A673 (cell line): ENCODE measurements around the gene SYAP1. TPM values are rescaled to one million over a fixed set of nuclear protein-coding genes. Genes with fewer than 3 reads are reported as not detected.

Experiments used
- Bru-seq: library from RNA; stranded (reverse); fragments of 400-500 nt; gene quantifications from one replicate; lab custom pipeline; 2021; lab: Mats Ljungman, UMichigan
- BruChase-seq, 2 experiments: library from RNA; stranded (reverse); fragments of 400-500 nt; gene quantifications; one replicate each; lab custom pipeline; 2021; lab: Mats Ljungman, UMichigan
- BruUV-seq: library from RNA; stranded (reverse); fragments of 400-500 nt; replicated peaks from 2 replicates; lab custom pipeline; 2021; lab: Mats Ljungman, UMichigan
- CTCF ChIA-PET: fragments of 300-600 bp; sonication (Branson Sonifier 250); formaldehyde crosslinking; loops from one replicate; lab custom pipeline; 2022; ENCODE audit warnings: antibody characterized with exemption; lab: Charles Lee
- POLR2A ChIA-PET: fragments of 300-600 bp; sonication (Branson Sonifier 250); formaldehyde crosslinking; loops from one replicate; lab custom pipeline; 2022; ENCODE audit warnings: antibody characterized with exemption; ENCODE audit not compliant: low non-redundant PET; lab: Charles Lee
- DNase-seq: peaks from one replicate; pipeline ENCODE4 v3.0.0-alpha.2; 2015; ENCODE audit warnings: low spot score
- H3K27ac ChIP-seq: fragments of 200-600 bp; sonication (generic); 2 replicates; pipeline ENCODE4 v1.5.1; 2016; ENCODE audit warnings: mixed run types, low read depth, mild to moderate bottlenecking, mixed read lengths, antibody characterized with exemption, low read length; ENCODE audit not compliant: poor library complexity, severe bottlenecking
- H3K27me3 ChIP-seq: fragments of 200-600 bp; sonication (generic); replicated peaks from 2 replicates; pipeline ENCODE4 v1.6.1; 2017; ENCODE audit warnings: mixed run types, low read depth, mild to moderate bottlenecking, mixed read lengths, antibody characterized with exemption, low read length; ENCODE audit not compliant: insufficient read depth, poor library complexity
- H3K36me3 ChIP-seq: fragments of 200-600 bp; sonication (generic); 2 replicates; pipeline ENCODE4 v1.6.1; 2016; ENCODE audit warnings: mixed run types, mild to moderate bottlenecking, mixed read lengths, antibody characterized with exemption, low read length; ENCODE audit not compliant: insufficient read depth, poor library complexity, severe bottlenecking
- H3K4me1 ChIP-seq: fragments of 200-600 bp; sonication (generic); 2 replicates; pipeline ENCODE4 v1.6.1; 2017; ENCODE audit warnings: mixed run types, mild to moderate bottlenecking, mixed read lengths, antibody characterized with exemption, low read length; ENCODE audit not compliant: insufficient read depth, poor library complexity, severe bottlenecking
- H3K4me3 ChIP-seq: fragments of 200-600 bp; sonication (generic); 2 replicates; pipeline ENCODE4 v1.5.1; 2016; ENCODE audit warnings: low read depth, mixed run types, mild to moderate bottlenecking, mixed read lengths, low read length; ENCODE audit not compliant: poor library complexity, severe bottlenecking
- H3K9me3 ChIP-seq: fragments of 200-600 bp; sonication (generic); 2 replicates; pipeline ENCODE4 v1.6.1; 2016; ENCODE audit warnings: mixed run types, low read depth, mild to moderate bottlenecking, mixed read lengths, antibody characterized with exemption, low read length; ENCODE audit not compliant: poor library complexity, severe bottlenecking
- CTCF ChIP-seq: fragments of 300-800, 200-600 bp; sonication (generic); conservative IDR thresholded peaks from 2 replicates; pipeline ENCODE4 v1.5.1; 2017; ENCODE audit warnings: low read depth, mild to moderate bottlenecking, antibody characterized with exemption, low read length, moderate library complexity, mixed read lengths
- EZH2 ChIP-seq: fragments of 200-600 bp; sonication (generic); IDR thresholded peaks from 2 replicates; pipeline ENCODE4 v1.6.1; 2017; ENCODE audit warnings: borderline replicate concordance, low read depth, mild to moderate bottlenecking, mixed read lengths, antibody characterized with exemption, low read length; ENCODE audit not compliant: poor library complexity, severe bottlenecking
- intact Hi-C: fragments of 100-400 bp; cut with micrococcal nuclease; formaldehyde crosslinking; loops from one replicate; pipeline ENCODE4 v1.10.0; 2022; ENCODE audit not compliant: unreplicated experiment
- long read RNA-seq: library from polyadenylated mRNA; stranded (forward); transcript quantifications from one replicate; pipeline ENCODE4 v2.0.0, GENCODE V29; 2022
- total RNA-seq: library from RNA; stranded (reverse); gene quantifications from 2 replicates; pipeline ENCODE4 v1.2.3, GENCODE V29; 2021

The SYAP1 gene, protein sequence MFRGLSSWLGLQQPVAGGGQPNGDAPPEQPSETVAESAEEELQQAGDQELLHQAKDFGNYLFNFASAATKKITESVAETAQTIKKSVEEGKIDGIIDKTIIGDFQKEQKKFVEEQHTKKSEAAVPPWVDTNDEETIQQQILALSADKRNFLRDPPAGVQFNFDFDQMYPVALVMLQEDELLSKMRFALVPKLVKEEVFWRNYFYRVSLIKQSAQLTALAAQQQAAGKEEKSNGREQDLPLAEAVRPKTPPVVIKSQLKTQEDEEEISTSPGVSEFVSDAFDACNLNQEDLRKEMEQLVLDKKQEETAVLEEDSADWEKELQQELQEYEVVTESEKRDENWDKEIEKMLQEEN
- 36.4 and 41.8 TPM in 2 replicates for total RNA-seq
- Bru-seq, nascent RNA = percentile 72 among the genes with signal in this experiment
- BruChase-seq, experiment 1, labeled RNA remaining after a 2-hour chase = percentile 72 among the genes with signal in this experiment
- BruChase-seq, experiment 2, labeled RNA remaining after a 6-hour chase = percentile 86 among the genes with signal in this experiment
- long read RNA-seq, full-length matches to known transcripts = 169 of 181 reads
- long read RNA-seq, partial matches to known transcripts = 3 of 181 reads
- long read RNA-seq, other reads (novel, unspliced or antisense) = 9 of 181 reads

DNA sequence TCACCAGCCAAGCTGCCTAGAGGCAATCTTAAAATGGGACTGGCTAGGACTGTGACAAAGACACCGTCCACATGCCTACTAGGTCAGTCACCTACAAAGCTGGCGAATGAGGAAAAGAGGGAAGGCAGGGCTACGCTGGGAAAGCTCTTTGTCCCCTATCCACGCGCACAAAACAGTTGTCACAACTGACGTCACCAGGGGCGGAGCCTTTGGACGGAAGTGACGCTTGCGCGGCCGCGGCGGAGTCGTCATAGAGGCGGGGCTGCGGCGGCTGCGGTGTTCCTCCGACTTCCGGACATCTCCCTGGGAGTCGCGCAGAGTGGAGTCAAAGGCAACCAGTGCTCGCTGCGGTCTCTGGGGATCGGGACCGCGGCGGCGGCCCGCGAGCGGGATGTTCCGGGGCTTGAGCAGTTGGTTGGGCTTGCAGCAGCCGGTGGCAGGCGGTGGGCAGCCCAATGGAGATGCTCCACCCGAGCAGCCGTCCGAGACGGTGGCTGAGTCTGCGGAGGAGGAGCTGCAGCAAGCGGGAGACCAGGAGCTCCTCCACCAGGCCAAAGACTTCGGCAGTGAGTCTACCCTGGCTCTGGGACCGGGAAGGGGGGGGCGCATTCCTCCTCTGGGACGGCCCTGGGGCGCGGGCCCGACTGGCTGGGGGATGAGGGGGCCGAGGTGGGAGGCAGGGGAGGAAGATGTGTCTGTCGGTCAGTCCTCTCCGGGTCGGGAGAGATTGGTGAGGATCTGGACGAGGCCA lies at the start of gene SYAP1:
Gene SYAP1 (plus strand): TSS at position 279 of the 751 bp plus-strand sequence. CDS start 113 bp downstream, at position 392.
- CTCF ChIA-PET = no interaction called here
- Histone ChIP-seq H3K36me3 (no peaks in the 10 kb centered on the region), H3K9me3 (no peaks in the 10 kb centered on the region), H3K27ac (peak within 1 kb of the TSS; percentile 94), H3K27me3 (no peaks in the 10 kb centered on the region), H3K4me3 (peak within 1 kb of the TSS; percentile 74), H3K4me1 (no peaks in the 10 kb centered on the region)
- peak; percentile 98 for DNase-seq
- intact Hi-C loops = no loop called here
- TF ChIP-seq EZH2 (no peak), CTCF (no peak)
- no TSS peak for BruUV-seq
- POLR2A ChIA-PET = interaction anchor here (0.6 to 0.7 kb wide), 4 partner anchors 68 to 1829 kb away, joined by 3 to 7 read pairs (median 4); no protein-coding TSS in a partner anchor

GRCh38 chrX:16671005-16671404 lies 48.4 kb upstream of the SYAP1 start:
- Histone ChIP-seq H3K9me3 (no peaks in the 10 kb centered on the region), H3K36me3 (no peaks in the 10 kb centered on the region), H3K4me3 (no peak overlapping the region), H3K27ac (no peak overlapping the region), H3K27me3 (no peaks in the 10 kb centered on the region), H3K4me1 (no peaks in the 10 kb centered on the region)
- intact Hi-C loops = loop anchor here (5.0 to 10.0 kb wide), 2 partner anchors 234 to 736 kb away; no protein-coding TSS in a partner anchor
- ChIA-PET POLR2A (no interaction called here), CTCF (no interaction called here)
- BruUV-seq = no TSS peak
- peak; percentile 75 for DNase-seq
- TF ChIP-seq CTCF = peak; percentile 57
- no peak for TF ChIP-seq EZH2

DNA sequence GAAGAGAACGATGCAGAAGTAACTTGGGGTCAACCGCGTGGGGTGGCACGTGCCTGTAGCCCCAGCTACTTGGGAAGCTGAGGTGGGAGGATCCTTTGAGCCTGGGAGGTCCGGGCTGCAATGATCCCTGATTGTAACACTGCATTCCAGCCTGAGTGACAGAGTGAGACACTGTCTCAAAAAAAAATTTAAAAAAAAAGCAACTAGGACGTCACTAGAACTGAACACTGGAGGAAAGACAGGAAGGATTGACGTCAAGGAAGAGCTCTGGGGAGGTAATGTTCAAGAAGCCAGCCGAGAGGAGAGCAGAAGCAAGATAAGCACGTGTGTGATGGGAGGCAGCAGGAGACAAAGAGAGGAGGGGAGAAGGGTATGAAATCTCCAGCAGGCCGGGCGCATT lies 40.7 kb upstream of the SYAP1 start:
- H3K4me1 ChIP-seq = no peaks in the 10 kb centered on the region
- no peak overlapping the region for H3K4me3 ChIP-seq
- H3K36me3 ChIP-seq = no peaks in the 10 kb centered on the region
- no peak overlapping the region for H3K27ac ChIP-seq
- CTCF ChIA-PET = no interaction called here
- H3K27me3 ChIP-seq = no peaks in the 10 kb centered on the region
- TF ChIP-seq CTCF (no peak), EZH2 (no peak)
- H3K9me3 ChIP-seq = no peaks in the 10 kb centered on the region
- BruUV-seq = no TSS peak
- POLR2A ChIA-PET = no interaction called here
- intact Hi-C loops = loop anchor here (10.0 kb wide), 1 partner anchor 744 kb away; no protein-coding TSS in a partner anchor
- no peak for DNase-seq
